Stimulated activated CD8-positive, alpha-beta memory T cell treated with anti-CD3 and anti-CD28 coated beads, Interleukin-12 subunit alpha, Interleukin-12 subunit beta, amount 100 ng/mL, for 4 hours (primary cell): ENCODE measurements around the gene SZRD1.

Experiments used
- DNase-seq: peaks from one replicate; pipeline ENCODE4 v3.0.0-alpha.2; 2020; ENCODE audit warnings: low read depth

SZRD1 gene

DNA sequence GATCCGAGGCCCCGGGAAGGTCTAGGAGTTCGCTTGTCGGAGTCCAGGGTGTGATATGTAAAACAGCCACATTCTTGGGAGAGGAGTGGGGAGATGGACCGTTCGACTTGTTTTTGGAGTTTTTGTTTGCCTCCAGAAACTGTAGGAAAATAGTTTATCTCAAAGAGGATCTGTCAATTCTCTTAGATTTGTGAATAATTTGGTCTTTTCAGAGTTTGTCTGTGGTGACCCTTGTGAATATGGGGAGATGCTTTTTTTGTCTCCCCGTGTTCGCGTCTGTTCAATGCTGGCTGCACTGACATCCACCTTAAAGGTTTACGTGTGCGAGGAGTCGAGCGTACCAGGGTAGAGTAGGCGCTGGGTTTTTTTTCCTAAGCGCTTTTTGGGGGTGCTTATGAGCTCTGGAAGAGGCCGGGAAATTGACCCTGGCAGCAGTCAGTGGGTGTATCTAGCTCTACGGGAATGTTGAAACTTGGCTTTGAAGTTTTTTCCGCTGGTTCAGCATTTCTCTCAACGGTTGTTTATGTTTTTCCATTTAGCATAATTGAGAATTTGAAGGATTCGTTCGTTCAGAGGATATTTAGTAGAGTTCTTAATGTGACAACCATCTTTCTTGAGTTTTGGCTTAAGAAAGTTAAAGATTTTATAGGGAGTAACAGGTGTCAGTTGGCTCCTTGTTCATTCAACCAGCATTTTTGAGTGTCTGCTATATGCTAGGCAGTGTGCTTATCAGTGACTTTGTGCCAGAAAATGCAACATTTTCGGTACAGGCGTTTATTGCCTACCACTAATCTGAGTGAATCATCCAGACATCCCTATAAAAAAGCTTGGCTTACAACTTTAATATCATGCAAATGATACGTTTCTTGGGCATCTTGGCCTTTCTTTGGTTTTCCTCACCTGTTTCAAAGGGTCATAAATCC is 1.2 kb downstream of the SZRD1 start:
- DNase-seq: no peak

DNA sequence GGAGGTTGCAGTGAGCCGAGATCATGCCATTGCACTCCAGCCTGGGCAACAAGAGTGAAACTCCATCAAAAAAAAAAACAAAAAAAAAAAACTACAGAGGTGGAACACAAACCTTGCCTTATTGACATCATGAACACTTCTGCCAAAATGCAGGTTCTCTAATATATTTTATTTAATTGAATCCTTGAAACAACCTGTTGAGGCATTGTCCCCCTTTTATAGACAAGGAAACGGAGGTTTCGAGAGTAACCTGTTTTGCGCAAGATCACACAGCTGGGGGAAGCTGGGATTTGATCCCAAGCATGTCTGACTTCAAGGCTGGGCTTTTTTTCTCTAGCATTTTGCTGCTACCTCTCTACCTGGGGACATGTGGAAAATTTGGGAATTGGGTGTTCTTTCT is 2.8 kb downstream of the SZRD1 start:
- DNase-seq: no peak

DNA sequence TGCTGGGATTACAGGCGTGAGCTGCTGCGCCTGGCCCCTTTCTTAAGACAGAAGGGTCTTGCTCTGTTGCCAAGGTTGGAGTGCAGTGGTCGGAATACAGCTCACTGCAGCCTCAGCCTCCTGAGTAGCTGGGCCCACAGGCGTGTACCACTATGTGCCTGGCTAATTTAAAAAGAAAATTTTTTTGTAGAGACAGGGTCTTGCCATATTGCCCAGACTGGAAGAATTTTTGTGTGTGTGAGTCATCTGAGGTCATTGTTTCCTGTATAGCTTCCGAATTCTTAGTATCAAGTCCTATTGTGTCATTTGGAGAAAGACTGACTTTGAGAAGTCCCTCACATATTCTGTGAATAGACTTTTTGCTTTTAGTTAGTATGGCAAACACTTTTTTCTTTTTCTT is 4.7 kb downstream of the SZRD1 start:
- DNase-seq: no peak

DNA sequence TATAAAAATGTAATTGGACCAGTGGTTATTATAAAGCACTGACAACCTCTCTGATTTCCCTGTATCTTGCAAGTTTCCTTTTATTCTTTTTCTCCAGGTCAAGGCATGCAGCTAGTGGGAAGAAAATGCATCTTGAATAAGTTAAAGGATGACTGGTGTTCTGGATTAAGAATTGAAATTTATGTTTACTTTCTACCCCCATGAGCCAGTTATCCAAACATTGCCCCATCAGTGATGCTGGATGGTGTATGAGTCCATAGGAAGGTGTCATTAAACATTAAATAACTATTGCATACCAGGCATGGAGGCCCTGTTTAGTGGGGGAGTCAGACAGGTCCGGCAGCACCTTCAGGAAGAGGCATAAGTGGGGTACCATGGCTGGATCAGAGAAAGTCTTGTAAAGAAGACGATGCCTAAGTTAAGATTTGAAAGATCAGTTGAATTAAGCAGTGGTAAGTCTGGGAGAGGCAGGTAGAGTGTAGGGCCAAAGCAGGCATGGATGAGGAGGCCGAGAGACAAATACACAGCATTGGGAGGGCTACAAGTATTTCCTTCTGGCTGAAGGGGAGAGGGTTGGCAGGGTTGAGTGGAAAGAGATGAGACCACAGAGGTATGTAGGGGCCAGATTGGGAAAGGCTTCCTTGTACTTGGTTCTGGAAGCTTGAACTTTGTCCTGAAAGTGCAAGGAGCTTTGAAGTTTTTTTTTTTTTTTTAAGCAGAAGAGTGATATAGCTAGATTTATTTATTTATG is 5.7 kb downstream of the SZRD1 start:
- DNase-seq: no peak

DNA sequence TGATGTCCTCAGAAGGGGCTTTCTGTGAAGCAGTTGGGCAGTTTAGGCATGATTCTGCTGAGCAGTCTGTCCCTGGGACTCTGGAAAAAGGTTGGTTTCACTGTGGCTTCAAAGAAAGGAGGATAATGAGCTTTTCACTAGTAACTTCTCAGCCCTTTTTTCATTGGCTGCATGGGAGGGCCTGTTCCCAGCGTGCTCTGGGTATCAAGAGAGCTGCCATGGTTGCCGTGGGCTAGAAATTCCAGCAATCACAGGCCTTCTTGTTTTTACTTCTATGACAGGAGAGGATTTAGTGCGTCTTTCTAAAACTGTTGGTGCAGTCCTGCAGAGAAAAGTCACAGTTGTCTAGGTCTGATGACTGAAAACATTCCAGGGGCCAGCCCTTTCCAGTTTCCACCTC is 7.2 kb downstream of the SZRD1 start:
- no peak for DNase-seq

DNA sequence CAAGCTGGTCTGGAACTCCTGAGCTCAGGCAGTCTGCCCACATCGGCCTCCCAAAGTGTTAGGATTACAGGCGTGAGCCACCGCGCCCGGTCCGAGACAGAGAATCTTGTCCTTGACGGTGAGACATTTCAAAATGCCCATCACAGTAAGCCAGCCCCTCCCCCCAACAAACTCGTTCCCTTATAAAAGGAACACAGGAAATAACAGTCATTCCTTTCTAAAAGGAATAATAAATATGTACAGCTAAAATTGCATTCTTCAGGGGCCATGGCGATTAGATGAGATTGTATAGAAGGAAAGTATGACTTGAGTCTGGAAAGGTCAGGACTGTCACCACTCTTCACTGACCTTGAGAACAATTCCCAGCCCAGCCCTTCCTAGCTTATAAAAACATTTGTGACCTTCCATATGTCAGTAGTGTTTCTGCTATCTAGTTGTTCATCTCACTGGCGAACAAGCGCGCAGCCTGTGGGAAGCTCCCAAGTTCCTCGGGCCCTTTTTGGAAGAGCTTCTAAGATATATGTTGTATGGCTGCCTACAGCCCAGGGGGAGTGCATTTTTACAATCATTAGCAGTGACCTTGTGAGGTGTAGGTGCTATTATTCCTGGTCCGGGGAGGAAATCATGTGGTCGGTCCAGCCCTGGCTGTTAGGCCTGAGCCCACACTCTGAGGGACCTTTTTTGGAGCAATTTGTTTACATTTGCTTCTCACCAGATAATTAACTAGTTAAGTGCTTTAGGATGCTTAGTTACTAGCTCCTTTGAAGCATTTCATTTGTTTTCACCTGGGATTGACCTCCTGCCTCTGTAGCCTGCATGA is 8.7 kb downstream of the SZRD1 start:
- DNase-seq: no peak

DNA sequence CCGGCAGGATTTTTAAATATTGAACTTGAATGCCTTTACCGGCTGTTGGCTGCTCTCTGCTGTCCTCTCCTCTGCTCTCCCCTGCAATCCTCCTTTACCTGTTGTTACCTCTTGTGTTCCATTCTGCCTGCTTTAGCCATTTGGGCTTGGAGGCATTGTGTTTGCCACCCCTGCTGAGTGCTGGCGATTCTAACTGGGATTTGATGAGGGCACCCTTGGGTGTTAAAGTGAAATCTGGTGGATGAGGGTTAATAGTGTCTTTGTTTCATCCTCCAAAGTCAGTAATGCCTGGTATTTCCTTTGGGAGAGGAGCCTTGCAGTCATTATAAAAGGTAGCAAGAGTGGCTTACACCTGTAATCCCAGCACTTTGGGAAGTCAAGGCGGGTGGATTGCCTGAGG is 9.9 kb downstream of the SZRD1 start:
- no peak for DNase-seq

DNA sequence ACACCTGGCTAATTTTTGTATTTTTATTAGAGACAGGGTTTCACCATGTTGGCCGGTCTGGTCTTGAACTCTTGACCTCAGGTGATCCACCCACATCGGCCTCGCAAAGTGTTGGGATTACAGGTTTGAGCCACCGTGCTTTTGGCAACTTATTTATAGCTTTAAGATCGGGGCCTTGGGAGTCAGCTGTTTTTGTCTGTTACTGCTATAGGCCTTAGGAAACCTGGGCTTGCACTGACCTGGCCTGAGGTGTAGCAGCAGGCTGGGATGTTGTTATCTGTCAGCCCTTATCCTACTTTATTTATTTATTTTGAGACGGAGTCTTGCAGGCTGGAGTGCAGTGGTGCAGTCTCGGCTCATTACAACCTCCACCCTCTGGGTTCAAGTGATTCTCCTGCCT is 11.4 kb downstream of the SZRD1 start:
- DNase-seq: no peak

DNA sequence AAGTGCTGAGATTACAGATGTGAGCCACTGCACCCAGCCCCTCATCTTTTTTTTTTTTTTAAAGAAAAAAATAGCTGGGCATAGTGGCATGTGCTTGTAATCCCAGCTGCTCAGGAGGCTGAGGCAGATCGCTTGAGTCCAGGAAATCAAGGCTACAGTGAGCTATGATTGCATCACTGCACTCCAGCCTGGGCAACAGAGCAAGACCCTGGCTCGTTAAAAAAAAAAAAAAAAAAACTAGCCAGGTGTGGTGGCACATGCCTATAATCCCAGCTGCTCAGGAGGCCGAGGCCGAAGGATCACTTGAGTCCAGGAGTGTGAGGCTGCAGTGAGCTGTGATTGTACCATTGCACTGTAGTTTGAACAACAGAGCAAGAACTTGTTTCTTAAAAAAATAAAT is 13.8 kb downstream of the SZRD1 start:
- DNase-seq: no peak

DNA sequence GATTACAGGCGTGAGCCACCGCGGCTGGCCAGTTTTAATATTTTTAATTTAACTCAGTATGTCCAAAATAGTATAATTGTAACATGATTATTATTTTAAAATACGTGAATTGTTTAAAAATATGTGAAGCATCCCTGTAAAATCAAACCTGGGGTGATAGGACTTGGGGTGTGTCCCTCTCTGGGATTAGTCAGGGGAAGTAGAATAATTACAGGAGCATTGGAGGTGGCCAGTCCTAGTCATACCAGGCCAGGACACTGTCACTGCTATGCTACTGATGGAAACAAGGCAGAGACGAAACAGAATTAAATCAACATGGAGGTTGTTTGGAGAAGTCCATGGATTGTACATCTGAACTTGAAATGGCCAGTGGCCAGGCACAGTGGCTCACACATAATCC is 16.8 kb downstream of the SZRD1 start:
- no peak for DNase-seq

DNA sequence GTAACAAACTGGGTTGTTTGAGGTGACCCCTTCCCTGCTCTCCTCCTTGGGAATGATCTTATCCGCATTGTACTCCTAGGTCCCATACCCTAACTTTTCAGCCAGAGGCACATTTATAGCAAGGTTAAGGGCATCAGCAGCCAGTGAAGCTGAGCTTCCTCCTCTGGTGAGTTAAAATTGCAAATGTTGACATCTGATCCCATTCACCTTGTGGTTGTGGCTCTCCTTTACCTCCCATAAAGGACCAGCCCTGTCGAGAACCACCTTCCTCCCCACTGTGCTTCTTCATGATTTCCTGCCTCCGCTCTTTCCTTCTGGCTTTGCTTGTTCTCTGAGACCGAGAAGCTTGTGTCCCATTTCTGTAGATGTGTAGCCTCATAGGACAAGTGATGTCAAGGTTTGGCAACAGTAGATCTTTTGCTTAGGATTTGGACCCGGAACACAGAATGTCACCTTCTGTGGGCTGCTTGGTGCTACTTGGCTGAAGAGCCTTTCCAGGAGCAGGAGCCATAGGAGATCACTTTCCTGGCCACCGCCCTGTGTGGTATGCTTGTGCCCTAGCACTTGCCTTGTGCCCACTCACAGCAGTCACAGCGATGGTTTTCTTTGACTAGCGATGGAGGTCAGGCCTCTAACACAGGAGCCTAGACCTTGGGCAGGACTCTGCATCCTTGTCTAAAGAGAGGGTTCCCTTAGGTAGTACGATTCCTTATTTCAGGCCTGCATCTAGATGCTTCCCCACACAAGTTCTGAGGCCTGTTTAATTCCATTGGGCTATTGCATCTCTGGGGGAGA is 18.8 kb downstream of the SZRD1 start:
- DNase-seq: no peak

DNA sequence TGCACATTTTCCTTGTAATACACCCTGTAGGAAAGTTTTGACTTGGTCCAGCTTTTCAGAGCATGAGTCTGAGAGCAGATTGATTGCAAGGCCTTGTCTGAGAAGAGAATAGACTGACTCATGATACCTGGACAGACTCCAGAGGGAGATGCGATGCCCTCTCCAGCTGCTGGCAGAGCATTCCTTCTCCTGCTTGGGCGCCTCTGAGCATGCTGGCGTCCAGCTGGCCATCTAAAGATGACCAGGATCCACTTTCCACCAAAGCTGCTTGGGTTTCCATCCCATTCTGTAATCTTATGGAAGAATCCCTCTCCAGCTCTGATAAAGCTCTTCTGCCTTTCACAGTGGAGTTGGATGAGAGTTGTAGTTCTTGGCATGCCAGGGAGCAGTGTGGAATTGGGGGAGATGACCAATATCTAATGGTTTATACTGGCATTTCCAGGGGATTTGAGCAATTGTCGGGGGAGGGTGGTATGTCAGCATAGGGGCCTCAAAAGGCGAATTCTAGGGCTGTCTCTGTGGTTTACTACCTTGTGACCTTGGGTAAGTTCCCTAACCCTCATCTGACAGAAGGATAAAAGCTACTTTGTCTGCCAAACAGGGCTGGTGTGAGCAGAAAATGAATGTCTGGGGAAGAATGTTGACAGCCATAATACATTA is 19.5 kb downstream of the SZRD1 start:
- no peak for DNase-seq

DNA sequence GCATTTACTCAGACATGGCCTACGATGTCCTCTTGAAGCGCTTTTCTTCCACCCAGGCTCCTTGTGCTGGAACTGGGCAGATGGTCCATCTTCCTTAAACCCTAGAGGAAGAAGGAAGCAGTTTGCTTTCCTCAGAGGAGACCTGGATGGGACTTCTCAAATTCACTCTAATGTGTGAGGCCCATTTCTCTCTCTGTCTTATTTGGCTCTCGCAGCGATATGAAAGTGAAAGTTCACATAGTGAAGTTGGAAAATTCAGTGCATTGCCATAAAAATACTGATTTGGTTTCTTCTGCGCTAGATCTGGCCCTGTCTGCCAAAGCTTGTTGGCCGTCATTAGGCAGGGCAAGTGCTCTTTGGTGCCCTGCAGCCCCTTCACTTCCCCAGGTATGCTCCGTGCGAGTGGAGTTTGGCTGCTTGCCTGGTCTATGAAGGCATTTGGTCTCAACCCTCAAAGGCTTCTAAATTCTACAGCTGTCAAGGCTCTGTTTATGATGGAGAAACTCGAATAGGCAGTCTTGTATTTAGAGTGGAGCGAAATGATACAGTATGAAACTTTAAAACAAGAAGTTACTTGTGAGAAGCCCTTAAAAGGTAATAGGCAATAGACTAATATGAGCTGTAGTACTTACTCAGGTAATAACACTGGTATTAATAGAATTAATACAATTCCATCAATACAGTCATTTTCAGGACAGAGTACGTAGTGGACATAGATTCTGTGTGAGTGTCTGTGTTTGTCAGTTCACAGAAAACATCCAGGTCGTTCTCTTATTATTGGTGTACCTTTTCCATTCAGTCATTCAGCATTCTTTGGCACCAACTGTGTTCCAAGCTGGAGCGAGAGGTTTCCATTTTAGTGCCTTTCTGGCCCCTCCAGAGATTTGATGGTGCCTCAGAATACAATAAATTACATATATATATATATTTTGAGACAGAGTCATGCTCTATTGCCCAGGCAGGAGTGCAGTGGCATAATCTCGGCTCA is 20.5 kb downstream of the SZRD1 start:
- no peak for DNase-seq

DNA sequence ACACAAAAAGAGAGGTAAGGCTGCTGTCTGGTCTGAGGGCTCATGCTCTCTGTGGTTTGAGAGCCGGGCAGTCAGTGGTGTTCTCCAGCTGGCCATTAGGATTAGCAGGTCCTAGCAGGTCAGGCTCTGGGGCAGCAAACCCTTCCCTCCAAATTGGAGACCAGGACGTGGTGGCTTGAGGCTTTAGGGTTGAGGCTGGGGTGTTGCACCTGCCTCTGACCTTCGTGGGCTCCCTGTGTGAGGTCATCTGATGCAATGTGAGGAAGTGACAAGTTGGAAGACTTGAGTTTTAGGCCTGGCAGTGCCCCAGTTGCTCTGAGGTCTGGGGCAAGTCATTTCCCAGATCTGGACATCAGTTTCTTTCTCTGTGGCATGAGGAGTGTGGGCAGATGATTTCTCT is 24.4 kb downstream of the SZRD1 start:
- DNase-seq: no peak

DNA sequence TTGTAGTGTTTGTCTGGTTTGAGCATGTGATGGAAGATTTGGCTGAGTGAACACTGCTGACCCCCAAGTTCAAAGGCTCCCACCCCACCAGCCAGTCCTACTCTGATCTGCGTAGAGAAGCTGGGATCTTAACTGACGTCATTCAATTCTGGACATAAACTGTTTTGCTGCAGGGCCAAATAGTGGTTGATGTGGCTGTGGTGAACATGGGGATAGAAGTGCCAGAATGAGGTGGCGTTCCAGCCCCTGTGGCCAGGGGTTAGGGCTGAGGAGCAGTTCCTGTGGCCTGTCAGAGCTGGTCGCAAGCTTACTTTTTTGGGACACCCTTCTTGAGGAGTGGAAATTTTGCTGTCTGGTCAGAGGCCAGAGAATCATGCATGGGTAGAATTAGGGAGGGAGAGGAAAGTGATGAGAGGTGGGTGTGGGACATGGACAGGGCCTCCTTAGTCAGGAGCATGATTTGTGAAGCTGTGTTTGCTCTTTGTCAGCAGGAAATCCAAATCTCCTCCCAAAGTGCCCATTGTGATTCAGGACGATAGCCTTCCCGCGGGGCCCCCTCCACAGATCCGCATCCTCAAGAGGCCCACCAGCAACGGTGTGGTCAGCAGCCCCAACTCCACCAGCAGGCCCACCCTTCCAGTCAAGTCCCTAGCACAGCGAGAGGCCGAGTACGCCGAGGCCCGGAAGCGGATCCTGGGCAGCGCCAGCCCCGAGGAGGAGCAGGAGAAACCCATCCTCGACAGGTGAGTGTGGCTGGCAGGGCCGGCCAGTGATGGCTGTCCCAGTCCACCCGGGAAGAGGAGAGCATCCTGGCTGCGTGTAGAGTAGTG is 25.9 kb downstream of the SZRD1 start:
- no peak for DNase-seq

DNA sequence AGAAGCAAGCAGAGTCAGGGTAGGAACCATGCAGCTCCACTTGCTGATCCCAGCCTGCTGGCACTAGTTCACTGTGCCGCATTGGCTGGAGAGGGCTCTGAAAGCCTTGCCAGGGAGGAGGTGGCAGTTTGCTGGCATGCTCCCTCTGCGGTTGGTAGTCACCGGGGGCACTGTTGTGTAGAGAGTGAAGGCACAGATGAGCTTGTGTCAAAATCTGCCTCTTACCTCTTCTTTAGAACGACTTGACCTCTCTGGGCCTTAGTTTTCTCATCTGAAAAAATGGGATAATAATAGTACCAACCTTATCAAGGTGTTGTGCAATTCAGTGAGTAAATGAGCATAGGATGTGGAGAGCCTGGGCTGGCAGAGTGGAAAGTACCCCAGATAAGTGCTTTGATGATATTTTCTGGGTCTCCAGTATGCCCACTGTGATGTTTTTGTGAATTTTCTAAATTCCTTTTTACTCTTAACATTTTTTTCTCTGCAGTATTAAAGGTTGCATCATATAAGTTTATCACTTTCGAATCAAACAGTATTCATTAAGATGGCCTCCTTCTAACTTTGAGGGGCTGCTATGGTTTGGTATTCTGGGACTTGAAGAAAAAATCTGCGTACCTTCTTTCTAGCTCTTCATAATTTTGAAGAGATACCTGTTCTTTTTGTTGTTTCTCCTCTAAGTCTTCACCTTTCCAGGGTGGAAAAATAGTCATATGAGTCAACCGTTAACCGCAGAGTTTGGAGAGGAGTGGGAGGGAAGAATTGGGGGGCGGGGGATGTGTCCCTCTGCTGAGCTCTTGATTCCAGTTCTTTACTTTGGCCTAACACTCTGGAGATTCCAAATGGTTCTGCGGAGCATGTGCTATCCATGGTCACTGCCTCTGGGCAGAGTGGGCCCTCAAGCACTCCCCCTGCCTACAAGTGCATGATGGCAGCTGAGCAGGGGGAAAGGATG is 26.8 kb downstream of the SZRD1 start:
- no peak for DNase-seq

DNA sequence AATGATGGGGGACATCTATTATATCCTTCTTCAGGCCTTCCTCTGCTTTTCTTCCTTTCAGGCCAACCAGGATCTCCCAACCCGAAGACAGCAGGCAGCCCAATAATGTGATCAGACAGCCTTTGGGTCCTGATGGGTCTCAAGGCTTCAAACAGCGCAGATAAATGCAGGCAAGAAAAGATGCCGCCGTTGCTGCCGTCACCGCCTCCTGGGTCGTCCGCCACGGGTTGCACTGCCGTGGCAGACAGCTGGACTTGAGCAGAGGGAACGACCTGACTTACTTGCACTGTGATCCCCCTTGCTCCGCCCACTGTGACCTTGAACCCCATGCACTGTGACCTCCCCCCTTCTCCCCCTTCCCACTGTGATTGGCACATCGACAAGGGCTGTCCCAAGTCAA is 27.9 kb downstream of the SZRD1 start:
- no peak for DNase-seq

DNA sequence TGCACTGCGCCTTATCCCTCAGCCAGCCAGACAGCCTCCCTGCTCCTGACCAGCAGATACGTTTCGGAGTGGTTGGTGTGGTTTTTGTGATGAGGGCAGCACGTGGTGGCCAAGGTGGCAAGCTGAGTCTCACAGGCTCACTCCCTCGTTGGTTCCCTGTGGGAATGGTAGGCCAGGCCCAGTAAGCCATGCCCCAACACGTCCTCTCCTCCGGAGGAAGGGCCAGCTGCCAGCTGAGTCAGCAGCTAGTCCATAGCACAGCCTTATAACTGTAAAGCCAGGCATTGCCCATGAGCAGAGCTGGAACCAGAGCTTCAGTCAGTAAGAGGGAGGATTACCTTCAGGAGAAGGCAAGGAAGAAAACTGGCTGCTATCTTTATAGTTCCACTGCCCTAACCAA is 29.5 kb downstream of the SZRD1 start:
- DNase-seq: no peak
